HG02623 (cell line): Measurements from ENCODE around the gene ARSI.

Experiments
- ATAC-seq: cut with Tn5 transposase; IDR thresholded peaks from one replicate; pipeline ENCODE4 v1.9.1; 2021; ENCODE audit warnings: moderate library complexity; ENCODE audit not compliant: unreplicated experiment

Gene ARSI

DNA sequence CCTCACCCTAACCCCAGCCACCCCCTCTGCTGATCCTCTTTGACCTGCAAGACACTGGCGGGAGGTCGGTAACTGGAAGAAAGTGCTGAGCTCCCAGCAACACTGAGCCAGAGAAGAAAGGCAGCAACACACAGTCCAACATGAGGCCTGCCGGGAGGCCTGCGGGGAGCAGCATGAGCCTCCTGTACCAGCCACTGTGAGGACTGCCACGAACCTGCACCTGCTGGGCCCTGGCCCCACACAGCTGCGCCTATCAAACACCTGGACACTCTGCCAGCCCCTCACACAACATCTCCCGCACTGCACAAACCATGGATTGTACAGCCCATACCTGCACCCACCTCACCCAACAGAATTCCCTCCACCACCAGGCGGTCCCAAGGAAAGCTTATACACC is 31.4 kb downstream of the ARSI start:
- ATAC-seq, result no peak

DNA sequence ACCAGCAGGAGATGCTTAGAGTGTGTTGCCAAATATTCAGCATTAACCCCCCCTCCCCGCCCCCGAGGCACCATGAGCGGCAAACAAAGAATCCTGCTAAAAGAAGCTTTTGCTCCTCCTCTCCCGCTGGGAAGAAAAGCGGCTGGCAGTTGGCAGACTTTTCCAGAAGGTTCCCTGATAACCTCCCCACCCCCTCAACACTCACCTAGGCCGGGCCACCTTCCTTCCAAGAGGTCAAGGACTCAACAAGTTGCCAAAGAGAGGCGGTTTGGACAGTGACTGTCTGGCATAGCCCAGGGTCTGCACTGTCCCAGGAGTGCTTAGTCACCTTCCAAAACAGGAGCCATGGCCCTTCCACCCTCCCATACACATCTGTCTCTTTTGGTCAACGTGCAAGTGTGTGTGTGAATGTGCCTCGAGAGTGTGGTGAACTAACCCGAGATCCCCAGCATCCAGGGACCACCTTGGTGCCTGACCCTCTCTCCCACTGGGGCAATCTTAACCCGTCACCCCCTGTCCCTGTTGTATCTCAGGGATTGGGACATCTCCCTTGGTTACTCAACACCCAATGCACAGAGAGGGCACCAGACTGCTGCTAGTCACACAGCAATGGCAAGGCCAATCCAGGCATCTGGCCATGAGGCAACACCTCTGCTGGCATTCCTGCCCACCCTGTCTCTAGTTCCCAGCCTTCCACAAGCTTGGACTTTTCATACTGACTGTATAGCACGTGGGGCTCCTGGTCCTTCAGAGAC is 32.0 kb downstream of the ARSI start:
- no peak for ATAC-seq

DNA sequence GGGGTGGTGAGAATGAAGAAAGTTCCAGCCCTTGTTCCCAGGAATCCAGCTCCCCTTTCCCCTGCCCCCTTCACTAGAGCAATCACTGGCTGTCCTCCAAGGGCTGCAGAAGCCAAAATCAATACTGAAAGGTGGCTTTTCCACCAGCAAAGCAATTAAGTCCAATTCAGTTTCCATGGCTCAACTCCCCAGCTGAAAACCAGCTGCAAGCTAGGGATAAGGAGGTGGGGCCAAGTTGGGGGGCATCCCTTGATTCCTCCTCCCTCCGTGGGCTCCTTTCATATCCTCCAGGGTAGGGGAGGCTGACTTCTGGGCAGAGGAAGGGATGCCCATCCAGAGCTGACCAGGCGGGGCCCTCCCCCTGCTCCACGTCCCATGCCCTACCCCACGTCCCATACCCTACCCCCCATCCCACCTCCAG is 35.8 kb downstream of the ARSI start:
- no peak for ATAC-seq

DNA sequence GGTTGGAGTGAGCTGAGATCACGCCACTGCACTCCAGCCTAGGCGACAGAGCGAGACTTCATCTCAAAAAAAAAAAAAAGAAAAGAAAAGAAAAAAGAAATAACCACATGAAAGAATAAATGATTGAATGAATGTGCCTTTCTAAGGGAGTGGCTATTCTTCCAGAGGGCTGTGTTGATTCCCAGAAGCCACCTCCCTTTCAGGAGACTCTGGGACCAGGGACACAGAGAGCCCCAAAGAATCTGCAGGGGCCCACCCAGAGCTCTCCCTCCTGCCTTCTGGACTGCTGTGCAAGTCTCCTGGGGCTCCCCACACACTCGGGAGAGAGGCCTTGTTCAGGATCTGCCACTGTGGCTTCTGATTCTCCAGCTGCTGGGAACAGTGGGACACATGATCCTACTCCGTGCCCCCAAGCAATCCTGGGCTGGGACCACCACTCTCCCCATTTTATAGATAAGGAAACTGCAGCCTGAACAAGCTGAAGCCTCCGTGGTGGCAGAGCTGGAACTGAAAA is 36.8 kb downstream of the ARSI start:
- ATAC-seq, result no peak

DNA sequence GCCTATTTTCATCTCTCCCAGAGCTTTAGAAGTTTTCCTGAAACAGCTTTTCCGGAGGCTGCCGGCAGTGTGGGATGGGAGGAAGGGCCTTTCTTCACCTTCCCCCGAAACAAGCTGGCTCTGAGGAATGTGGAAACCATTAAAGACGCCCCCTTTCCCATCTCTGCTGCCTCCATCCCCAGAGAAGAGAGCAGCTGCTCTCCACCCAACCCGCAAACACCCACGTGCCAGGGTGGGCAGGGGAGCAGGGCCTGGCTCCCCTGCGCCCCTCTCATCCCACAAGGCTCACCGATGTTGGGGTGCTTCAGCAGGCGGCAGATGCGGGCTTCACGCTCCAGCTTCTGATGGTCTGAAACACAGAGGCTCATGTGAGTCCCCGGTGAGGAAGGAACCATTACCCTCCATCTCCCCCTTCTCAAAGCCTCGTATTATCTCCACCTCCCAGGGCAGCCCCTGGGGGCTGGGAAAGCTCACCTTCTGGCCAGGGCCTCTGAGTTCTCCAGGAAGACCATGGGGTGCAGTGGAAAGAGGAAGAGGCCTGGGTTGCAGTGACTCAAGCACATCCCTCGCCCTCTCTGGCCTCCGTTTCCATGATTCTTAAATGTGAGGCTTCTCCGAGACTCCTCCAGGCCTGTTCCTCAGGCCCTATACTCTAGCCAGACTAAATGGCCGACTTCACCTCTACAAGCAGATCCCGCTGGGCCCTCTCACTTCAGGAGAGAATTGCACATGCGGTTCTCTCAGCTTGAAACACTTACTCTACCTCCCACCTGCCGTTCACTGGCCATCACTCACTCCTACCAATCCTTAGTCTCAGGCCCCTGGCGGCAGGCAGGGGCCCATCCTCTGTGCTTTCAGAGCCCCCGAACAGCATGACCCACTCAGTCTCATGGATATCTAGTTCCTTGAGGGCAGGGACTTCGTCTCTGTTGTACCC is 37.8 kb downstream of the ARSI start:
- no peak for ATAC-seq

DNA sequence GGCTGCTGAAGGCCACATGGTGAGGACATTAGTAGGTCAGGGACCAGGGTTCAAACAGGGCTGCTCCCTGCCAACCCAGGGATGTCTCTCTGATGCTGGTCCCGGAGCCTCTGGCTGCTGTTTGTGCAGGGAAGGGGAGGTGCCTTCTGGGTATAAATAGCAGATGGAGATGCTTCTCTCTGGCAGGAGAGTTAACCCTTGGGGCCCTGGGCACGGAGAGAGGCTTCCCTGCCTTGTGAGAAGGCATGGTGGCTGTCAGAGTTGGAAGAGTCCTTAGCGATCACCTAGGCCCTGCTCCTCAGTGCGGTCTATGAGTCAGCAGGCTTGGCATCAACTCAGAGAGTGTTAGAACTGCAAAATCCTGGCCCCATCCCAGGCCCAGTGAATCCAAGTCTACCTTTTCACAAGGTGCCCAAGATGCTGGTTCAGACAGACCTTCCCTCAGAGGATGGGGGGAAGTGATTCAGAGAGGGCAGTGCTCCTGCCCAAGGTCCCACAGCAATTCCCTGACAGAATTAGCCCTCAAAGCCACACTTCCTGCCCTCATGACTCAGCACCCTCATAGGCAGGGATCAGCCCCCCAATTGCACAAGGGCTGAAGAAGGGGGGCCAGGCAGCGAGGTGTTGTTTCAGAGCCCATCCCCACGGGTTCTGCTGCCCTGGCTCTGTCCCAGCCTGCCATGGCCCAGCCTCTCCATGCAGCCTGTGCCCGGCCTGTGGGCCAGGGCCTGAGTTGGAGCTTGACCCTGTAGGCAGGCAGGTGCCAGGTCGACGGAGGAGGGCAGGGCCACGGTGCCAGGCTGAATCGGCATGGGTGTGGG is 38.7 kb downstream of the ARSI start:
- no peak for ATAC-seq

DNA sequence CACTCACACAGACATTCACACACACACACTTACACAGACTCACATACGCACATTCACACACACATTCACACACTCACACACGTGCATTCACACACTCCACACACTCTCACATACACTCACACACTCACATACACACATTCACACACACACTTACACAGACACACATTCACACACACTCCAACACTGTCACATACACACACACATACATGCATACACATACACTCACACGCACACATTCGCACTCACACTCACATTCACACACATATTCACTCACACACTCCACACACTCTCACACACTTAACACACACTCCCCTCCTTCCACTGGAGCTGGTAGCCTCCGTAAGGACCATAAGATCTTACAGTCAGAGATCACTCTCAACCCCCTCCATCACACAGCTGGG is 39.3 kb downstream of the ARSI start:
- no peak for ATAC-seq

DNA sequence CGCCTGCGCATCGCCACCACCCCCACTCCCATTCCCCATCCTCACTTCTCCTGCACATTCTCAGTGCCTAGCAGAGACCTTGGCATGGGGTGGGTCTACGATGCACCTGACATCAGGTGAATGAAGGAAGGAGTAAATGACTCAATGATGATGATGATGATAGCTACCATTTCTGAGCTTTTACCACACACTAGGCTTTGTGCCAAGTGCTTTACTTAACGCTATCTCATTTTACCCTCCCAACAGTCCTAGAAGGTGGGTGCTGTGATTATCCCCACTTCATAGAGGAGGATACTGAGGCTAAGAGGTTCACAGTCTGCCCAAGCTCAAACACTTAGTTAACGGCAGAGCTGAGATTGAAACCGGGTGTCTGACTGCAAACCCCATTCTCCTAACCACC is 40.2 kb downstream of the ARSI start:
- ATAC-seq, result no peak

DNA sequence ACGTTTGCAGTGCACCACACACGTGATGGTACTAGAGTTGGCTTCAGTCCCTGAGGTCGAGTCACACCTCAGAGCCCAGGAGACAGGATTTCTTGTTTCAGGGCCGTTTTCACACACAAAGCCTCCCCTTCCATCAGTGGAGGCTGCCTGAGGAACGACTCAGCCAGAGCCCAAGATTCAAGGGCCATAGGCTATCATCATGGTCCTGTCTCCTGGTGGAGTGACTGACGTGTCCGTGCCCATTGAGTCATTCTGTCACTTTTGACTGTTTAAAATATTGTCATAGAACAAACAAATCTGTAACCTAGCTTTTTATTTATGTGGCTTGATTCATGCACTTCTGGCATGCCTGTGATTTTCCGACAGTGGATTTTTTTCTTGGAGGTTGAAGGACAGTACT is 41.5 kb downstream of the ARSI start:
- no peak for ATAC-seq

DNA sequence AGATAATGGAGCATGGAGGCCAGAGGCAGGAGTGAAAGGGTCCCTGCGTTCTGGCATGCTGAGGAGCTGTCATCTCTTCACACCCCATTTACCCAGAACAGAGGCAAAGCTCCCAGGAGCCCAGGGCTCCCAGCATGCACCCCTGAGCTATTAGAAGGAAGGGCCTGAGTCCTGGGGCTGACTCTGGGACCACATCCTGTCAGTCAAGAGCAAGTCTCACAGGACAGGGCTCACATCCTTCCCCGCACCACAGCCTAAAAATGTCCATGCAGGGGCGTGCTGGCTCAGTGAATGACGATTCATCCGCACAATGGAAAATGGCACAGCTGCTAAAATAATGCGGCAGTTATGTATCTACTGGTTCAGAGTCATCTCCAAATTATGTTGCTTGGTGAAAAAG is 44.6 kb downstream of the ARSI start:
- ATAC-seq, result no peak

DNA sequence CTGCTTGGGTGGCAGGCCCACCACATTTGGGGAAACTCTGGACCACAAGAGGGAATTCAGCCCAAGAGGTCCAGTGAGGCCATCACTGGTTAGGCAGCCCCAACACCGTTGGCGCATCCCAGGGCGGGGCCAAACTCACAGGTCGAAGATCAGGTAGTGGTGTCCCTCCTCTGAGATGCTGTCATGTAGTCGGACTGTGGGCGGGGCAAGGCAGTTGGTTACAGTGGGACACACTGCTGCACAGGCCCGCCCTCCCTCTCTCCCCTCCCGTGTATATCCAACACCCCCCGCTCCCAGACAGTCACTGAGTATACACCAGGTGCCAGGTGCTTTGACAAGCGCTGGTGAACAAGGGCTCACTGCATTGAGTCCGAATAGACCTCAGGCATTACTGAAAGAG is 45.3 kb downstream of the ARSI start:
- no peak for ATAC-seq

DNA sequence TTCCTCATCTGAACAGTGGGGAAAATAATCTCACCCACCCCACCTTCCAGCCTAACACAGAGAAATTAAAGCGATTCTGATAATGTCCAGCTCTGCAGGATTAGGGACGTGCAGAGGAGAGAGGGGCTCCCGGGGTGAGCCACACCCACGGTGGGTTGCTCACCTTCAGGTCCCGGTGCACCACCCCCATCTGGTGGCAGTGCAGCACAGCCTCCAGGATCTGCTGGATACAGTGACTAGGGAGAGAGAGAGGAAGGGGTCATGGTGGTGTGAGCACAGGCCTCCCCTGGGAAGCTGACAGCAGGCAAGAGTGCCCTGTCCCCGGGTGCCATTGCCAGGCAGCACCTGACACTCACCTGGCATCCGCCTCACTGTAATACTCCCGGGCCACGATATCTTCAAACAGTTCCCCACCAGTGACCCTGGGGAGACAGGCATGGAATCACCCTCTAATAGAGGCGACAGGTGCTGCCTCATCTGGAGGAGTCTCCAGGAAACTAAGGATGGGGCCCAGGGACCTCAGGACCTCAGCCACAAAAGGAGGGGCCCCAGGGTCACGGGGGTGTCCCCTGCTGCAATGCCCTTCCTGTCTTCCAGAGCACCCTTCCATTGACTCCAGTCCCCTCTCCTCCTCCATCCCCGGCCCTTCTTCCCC is 46.2 kb downstream of the ARSI start:
- ATAC-seq, result no peak

DNA sequence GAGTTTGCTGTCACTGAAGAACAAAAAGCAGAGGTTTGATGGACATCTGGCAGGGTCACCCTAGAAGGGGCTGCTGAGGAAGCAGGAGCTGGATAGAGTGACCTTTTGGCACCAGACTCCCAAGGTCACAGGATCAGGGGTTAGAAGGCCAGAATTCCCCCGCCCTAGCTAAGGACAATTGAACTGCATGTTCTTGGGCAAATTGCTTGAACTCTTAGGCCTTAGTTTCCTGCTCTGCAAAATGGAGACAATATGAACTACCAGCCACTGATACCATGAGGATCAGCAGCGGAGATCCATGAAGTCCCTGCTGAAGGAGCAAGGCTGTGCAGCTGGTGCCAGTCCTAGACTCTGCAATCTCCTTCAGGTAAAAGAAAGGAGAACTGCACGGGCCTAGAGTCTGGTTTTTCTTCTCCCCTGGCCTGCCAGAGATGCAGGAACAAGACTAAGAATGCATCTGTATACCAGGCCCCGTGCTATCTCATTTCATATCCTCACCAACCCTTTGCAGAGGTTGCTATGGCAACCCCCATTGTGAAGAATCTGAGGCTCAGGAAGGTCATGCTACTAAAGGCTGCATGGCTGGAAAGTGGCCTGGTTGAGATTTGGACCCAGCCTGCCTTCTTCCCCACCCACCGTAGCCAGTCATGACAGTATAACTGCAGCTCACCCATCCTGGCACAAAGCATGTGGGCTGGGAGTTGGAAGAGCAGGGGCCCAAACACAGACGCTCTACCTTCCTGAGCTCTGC is 46.9 kb downstream of the ARSI start:
- no peak for ATAC-seq

DNA sequence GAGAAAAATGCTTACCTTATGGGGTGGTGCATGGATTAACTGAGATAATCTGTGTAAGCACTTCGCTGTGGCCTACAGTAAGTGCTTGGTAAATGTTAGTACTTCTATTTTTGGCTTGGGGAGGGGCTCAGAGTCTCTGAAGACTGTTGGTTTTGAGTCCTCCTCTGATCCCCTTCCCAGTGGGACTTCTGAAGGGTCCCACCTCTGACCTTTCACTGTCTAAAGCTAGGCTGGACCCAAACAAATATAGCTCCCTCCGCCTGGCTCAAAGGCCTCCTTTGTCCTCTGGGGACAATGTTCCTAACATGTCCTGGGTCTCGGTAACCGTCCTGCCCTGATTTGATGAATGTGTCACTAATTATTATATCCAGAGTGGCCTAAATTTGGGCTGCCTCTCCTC is 47.9 kb downstream of the ARSI start:
- no peak for ATAC-seq

DNA sequence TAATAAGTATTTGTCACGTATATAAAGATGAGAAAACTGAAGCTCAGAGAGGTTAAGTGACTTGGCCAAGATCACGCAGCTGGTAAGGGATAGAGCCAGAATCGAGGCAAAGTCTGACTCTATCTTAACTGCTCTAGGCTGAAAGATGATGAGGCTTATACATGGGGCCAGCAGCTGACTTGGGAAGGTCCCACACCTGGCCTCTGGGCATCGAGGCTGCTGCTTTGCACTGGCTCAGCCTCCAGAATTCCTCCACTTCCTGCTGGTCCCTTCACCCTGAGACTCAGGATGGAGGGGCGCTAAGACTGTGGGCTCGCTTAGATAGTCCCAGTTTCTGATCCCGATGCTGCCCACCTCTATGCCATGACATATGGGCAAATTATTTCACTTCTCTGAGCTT is 48.3 kb downstream of the ARSI start:
- ATAC-seq, result no peak

DNA sequence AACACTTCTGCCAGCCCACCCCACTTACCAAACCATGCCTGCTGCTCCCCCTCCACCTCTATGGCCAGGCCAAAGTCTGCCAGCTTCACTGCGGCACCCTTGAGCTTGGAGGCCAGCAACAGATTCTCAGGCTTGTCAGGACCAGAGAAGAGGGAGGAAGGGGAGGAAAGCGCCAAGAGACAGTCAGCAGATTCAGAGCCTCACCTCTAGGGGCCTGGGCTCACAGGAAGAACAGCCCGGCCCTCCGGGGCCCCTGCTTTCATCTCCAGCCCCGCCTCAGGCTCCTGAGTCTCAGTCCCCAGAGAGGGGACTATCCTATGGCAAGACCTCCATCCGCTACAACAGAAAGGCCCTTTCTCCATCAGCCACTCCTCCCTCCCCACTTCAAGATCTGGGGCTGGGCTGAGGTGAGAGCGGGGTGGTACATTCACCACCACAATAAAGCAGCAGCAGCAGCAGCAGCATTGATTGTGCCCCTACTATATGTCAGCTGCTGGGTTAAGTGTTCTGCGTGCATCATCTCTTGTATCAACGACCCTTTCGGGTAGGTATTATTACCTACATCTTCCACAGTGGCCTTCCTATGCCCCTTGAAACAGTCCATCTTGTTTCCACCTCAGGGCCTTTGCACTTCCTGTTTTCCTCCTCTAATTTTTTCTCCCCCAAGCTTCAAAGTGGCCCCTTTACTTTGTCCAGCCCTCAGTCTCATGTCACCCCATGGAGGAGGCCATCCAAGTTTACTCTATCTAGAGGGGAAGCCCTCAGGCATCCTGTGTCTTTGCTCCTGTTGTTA is 49.1 kb downstream of the ARSI start:
- no peak for ATAC-seq

DNA sequence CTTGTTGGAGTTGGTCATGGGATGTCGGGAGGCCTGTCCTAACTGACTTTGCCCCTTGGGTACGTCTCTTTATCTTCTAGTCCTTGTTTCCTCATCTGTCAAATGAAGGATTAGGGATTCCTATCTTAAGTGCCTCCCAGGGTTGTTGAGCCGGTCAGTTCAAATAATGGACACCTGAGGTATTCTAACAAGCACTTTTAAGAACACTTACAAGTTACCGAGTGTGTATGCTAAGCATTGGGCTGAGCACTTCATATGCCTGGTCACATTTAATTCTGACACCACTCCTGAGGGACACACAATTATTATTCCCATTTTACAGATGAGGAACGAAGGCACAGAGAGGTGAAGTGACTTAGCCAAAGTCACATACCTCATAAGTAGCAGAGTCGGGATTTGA is 50.2 kb downstream of the ARSI start:
- no peak for ATAC-seq

DNA sequence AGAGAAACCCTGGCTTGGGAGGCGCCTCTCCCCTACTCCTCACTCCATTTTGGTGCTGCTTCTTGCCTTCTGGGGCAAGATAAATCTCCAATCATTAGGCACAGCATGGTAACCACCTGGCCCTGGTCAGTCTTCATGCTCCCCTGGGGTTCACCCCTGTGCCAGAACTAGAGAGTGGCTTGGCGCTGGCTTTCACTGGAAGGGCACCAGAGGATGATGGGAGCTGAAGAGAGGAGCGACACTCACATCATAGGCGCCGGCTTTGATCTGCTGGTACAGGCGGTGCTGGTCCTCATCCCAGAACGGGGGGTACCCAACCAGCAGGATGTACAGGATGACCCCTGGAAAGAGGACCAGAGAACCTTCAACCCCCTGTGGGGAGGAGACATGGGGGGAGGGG is 51.2 kb downstream of the ARSI start:
- ATAC-seq, result no peak

DNA sequence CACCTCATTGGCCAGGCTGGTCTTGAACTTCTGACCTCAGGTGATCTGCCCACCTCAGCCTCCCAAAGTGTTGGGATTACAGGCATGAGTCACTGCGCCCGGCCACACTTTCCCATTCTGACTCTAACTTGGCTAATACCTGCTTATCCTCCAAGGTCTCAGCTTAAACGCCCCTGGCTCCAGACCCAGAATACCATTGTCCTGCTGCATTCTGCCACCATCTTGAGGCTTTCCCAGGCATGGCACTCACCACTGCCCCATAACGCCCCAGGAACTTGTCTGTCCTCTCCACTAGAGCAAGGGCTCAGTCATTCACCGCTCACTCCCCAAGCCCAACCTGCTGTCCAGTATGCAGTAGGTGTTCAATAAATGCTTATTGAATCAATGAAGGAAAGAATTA is 53.0 kb downstream of the ARSI start:
- no peak for ATAC-seq
